Amniotic stem cell (primary cell): ENCODE data around the gene LRP6.

Experiments
- DNase-seq: peaks from one replicate; lab custom pipeline; 2025; lab: John Stamatoyannopoulos, UW

LRP6 gene

DNA sequence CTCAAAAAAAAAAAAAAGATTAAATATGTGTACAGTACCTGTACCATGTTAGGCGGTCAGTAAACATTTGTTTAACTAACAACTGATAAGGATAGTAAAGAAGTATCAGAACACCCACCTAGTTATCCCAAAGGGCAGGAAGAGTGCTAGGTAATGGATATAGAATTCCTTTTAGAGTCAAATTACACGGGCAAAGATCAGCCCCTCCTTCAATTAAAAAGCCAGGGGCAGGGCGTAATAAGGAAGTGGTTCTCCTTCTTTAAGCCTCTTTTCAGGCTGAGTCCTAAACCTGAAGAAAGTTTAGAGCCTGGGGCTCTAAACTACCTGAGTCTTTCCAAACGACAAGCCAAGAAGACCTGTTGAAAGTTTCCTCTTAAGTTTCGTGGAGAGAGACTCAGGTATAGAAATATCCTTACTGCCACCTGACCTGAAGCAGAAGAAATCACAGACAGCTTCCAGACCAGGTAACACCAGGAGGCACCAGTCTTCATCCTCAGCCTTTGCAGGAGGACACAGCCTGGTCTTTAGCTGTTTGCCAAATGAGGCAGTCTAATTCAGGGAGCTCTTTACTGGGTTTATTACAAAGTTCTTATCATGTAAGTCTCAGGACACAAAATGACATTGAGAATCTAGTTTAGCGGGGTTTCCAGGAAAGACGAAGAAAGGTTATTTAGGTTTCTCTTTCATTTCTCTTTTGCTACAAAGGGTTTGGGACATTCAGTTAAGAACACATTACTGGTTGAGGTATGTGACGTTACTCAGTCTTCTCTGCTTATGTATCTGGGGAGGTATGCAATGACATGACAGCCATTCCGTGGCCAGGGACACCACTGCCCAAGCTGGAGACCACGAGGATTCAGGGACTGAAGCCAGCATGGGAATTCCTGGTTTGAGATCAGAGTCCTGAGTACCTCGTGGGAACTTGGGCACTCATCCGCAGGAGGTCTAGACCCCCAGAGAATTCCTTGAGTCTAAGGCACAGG is 195.9 kb downstream of the LRP6 start, which contains the start of gene BCL2L14:
Gene BCL2L14 (plus strand): TSS at position 266 of the 983 bp plus-strand sequence. CDS start 8,367 bp downstream, outside the sequence.
- no peak for DNase-seq

DNA sequence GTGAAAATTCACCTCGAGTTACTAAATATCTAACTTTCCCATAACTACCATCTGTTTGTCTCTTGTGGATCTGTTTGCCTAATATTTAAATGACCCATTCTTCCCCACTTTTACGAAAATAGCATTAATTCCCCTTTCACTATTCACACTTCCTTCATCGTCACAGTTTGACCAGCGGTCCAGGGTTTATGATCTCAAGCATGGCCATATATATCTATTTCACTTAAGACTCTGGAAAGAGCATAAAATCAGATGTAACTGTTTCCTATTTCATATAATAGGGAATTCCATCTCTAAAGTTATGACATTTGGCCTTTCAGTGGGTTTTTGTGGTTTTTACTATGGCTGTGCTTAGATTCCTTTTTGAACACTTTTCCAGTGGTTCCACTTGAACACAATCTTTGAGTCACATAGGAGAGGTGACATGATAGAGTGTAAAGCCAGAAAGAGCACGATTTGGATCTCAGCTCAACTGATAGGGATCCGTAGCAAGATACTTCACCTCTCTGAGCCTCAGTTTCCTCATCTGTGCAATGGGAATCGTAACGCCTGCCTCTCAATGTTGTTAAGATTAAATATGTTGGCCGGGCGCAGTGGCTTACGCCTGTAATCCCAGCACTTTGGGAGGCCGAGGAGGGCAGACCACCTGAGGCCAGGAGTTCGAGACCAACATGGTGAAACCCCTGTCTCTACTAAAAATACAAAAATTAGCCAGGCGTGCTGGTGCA is 196.9 kb downstream of the LRP6 start:
- no peak for DNase-seq

DNA sequence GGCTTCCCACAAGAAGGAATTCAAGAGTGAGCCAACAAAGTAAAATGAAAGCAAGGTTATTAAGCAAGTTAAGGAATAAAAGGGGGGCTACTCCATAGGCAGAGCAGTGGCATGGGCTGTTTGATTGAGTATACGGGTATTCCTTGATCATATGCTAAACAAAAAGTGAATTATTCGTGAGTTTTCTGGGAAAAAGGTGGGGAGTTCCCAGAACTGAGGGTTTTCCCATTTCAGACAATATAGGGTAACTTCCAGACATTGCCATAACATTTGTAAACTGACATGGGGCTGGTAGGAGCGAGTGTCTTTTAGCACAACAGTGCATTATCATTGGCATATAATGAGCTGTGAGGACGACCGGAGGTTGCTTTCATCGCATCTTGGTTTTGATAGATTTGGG is 198.1 kb downstream of the LRP6 start:
- no peak for DNase-seq
